ENCODE measurements around the gene TFF3.

DNA sequence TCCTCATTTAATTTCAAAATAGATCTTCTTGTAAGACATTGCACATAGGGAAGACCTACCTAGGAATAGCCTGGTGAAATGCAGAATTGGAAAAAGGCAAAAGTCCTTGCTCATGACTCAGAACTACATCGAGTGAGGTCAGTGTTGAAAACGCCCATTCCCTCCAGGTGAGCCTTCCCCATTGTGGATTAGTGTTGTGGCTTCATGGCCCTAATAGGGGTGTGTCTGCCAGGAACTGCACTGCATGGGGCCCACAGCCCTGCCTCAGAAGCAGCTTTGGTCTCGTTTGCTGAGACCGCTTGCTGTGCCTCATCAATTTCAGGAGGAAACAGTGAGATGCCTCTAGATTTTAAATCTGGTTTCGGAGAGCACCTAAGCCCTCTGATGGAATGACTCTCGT, 17.0 kb downstream of the TFF3 start:
- TF ChIP-seq, protein P1, sequence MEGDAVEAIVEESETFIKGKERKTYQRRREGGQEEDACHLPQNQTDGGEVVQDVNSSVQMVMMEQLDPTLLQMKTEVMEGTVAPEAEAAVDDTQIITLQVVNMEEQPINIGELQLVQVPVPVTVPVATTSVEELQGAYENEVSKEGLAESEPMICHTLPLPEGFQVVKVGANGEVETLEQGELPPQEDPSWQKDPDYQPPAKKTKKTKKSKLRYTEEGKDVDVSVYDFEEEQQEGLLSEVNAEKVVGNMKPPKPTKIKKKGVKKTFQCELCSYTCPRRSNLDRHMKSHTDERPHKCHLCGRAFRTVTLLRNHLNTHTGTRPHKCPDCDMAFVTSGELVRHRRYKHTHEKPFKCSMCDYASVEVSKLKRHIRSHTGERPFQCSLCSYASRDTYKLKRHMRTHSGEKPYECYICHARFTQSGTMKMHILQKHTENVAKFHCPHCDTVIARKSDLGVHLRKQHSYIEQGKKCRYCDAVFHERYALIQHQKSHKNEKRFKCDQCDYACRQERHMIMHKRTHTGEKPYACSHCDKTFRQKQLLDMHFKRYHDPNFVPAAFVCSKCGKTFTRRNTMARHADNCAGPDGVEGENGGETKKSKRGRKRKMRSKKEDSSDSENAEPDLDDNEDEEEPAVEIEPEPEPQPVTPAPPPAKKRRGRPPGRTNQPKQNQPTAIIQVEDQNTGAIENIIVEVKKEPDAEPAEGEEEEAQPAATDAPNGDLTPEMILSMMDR (IDR thresholded peaks at IDR 0.05; ENCODE audit: low read length) = no peak
- TF ChIP-seq EZH2 (optimal IDR thresholded peaks at IDR 0.05; ENCODE audit: low read depth, low read length) (no peak), EZH2phosphoT487 (IDR thresholded peaks at IDR 0.05; ENCODE audit: low read length) (no peak)

Measured in MM.1S (cell line).